LNCAP (cell line): Measurements from ENCODE around the gene RAB4B.

Experiments
- CTCF ChIP-seq: fragments of 450-650 bp; IDR thresholded peaks from 2 replicates; pipeline ENCODE4 v1.5.1; 2017; ENCODE audit warnings: mild to moderate bottlenecking

Gene RAB4B

GRCh38 chr19:40836754-40837429 lies 58.8 kb downstream of the RAB4B start:
- TF ChIP-seq CTCF = no peak
